AG10803 (cell line): Measurements from ENCODE around the gene DOCK8.

Experiments
- DNase-seq: peaks from one replicate; pipeline ENCODE4 v3.0.0; 2010; ENCODE audit warnings: low read depth
- H3K4me3 ChIP-seq: 2 replicates; pipeline ENCODE4 v1.5.1; 2011; ENCODE audit warnings: mild to moderate bottlenecking, low read length, control low read depth
- TF ChIP-seq, protein P1 (sequence below): conservative IDR thresholded peaks from 2 replicates; pipeline ENCODE4 v1.5.1; 2011; ENCODE audit warnings: mild to moderate bottlenecking, low read length, control low read depth, inconsistent platforms

DOCK8 gene

GRCh38 chr9:274406-274805 lies 59.7 kb downstream of the DOCK8 start:
- H3K4me3 ChIP-seq, result no peak overlapping the region
- TF ChIP-seq, protein P1, sequence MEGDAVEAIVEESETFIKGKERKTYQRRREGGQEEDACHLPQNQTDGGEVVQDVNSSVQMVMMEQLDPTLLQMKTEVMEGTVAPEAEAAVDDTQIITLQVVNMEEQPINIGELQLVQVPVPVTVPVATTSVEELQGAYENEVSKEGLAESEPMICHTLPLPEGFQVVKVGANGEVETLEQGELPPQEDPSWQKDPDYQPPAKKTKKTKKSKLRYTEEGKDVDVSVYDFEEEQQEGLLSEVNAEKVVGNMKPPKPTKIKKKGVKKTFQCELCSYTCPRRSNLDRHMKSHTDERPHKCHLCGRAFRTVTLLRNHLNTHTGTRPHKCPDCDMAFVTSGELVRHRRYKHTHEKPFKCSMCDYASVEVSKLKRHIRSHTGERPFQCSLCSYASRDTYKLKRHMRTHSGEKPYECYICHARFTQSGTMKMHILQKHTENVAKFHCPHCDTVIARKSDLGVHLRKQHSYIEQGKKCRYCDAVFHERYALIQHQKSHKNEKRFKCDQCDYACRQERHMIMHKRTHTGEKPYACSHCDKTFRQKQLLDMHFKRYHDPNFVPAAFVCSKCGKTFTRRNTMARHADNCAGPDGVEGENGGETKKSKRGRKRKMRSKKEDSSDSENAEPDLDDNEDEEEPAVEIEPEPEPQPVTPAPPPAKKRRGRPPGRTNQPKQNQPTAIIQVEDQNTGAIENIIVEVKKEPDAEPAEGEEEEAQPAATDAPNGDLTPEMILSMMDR, result no peak

DNA sequence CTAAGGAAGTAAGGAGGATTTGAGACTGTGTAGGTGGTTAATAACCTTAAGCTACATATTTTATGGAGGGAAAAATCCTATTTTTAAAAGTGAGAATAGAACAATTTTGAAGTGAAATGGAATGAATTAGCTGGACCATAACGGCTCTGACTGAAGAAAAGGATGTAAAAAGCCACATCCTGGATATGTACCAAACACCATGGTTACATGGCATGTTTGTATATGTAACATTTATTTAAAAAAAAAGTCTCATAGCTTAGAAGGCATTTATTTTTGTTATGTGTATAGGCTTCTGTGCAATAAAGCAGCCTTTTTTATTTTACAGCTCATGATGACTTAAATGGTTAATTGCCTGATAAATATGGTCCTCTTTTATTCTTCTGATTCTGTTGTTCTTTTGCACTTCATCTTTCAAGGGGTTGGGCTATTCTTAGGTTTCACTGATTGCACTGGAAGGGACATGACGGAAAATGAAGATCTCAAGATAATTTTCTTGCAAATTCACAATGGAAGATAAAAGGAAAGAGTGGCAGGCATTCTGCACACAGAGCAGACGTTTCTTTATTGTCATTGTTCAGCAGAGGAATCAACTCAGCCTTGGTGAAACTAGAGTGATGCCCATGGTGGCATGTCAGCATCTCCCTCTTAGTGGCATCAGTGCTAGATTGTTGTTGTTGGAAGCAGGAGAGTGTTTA lies 63.1 kb downstream of the DOCK8 start:
- TF ChIP-seq, protein P1, result no peak
- no peak overlapping the region for H3K4me3 ChIP-seq
- DNase-seq, result no peak

More at GRCh38 chr9:274406-274805, 59.7 kb downstream of the DOCK8 start:
- DNase-seq, result no peak

DNA sequence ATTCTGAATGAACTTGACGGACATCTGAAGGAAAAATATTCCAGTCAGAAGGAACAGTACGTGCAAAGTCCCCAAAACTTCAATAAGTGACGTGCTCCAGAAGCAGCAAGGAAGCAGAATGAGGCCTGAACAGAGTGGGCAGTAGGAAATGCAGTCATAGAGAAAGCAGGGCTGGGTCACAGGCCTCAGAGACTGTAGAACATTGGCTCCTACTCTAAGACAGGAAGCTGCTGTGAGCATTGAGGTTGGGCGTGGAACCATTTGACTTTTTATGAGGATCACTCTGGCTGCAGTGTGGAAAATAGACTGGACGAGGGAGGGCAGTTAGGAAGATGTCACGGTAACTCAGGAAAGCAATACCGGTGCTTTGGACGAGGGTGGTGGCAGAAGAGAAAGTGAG lies 64.0 kb downstream of the DOCK8 start:
- no peak for DNase-seq
- TF ChIP-seq, protein P1, result no peak
- no peak overlapping the region for H3K4me3 ChIP-seq

- DNase-seq, result no peak
- TF ChIP-seq, protein P1, result no peak
- H3K4me3 ChIP-seq, result no peak overlapping the region
Observed at GRCh38 chr9:279674-280073, 65.0 kb downstream of the DOCK8 start.

- no peak overlapping the region for H3K4me3 ChIP-seq
- TF ChIP-seq, protein P1, result no peak
- no peak for DNase-seq
Observed at GRCh38 chr9:281741-282645, 67.3 kb downstream of the DOCK8 start.

DNA sequence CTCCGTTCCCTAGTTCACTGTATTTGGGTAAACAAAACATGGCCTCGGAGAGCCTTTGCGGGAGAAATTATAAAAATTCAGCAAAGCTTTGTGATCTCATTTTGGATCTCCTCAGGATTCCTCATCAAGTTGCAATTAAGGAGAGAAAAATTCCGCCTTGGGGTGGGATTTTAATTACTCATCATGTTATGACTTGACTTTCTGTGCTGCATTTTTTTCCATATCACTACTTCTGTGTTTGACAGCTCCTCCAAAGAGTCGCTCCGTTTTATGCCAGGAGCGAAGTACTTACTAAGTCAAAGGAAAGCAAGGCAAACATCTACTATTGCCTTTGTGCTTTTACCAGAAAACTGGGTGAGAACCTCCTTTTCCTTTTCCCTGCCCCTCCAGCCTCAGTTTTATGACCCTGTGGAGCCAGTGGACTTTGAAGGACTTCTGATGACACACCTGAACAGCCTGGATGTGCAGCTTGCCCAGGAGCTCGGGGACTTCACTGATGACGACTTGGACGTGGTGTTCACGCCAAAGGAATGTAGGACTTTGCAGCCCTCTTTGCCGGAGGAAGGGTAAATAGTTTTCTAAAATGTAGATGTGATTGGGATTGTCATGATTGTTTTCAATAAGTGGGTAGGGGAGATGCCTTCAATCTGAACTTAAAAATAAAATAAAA lies 71.5 kb downstream of the DOCK8 start:
- no peak overlapping the region for H3K4me3 ChIP-seq
- no peak for DNase-seq
- TF ChIP-seq, protein P1, result no peak
